A673 (cell line): Measurements from ENCODE around the gene MYOZ2.

Source experiments
- CTCF ChIP-seq: fragments of 300-800, 200-600 bp; sonication (generic); conservative IDR thresholded peaks from 2 replicates; pipeline ENCODE4 v1.5.1; 2017; ENCODE audit warnings: low read depth, mild to moderate bottlenecking, antibody characterized with exemption, low read length, moderate library complexity, mixed read lengths
- EZH2 ChIP-seq: fragments of 200-600 bp; sonication (generic); IDR thresholded peaks from 2 replicates; pipeline ENCODE4 v1.6.1; 2017; ENCODE audit warnings: borderline replicate concordance, low read depth, mild to moderate bottlenecking, mixed read lengths, antibody characterized with exemption, low read length; ENCODE audit not compliant: poor library complexity, severe bottlenecking

GRCh38 chr4:119207051-119207450 is 71.4 kb downstream of the MYOZ2 start:
- TF ChIP-seq EZH2 (no peak), CTCF (no peak)
